ENCODE measurements around the gene PRRG4.

- TF ChIP-seq CTCF (IDR thresholded peaks at IDR 0.05) = no peak
- no peak for TF ChIP-seq POLR2AphosphoS5 (IDR thresholded peaks at IDR 0.05)
Observed at GRCh38 chr11:32905028-32905667, 75.4 kb downstream of the PRRG4 start.
